ENCODE data around the gene TYK2. TPM values are rescaled to one million over a fixed set of nuclear protein-coding genes. Genes with fewer than 3 reads are reported as not detected.

TYK2 gene
- total RNA-seq, 1 experiment from 2014 or later, result 104 TPM

GRCh38 chr19:10395003-10395402, 14.6 kb upstream of the TYK2 start:
- peaks cover 7% of the 10 kb centered on the region; the same call in 1 of the 2 replicates for H3K36me3 ChIP-seq (ENCODE audit: control insufficient read depth, insufficient read depth, low read length)
- POLR2A ChIA-PET, result no interaction called here
- intact Hi-C loops (cut with micrococcal nuclease; ENCODE audit: unreplicated experiment), result no loop called here

GRCh38 chr19:10393137-10393536, 12.8 kb upstream of the TYK2 start:
- ATAC-seq, result no peak
- POLR2A ChIA-PET, result no interaction called here
- in situ Hi-C loops (cut with HindIII; ENCODE audit: low pct_unique_long_range_greater_than_20kb, low sequenced_read_pairs) (no loop called here), intact Hi-C loops (cut with micrococcal nuclease; ENCODE audit: unreplicated experiment) (no loop called here)
- DNase-seq (ENCODE audit: low read depth, low spot score), result no peak
- no peaks in the 10 kb centered on the region for H3K27me3 ChIP-seq (ENCODE audit: control insufficient read depth, insufficient read depth, low read length)
- peaks cover 7% of the 10 kb centered on the region; the same call in 1 of the 2 replicates for H3K36me3 ChIP-seq (ENCODE audit: control insufficient read depth, insufficient read depth, low read length)
- H3K4me1 ChIP-seq (ENCODE audit: control insufficient read depth, insufficient read depth, low read length), result no peaks in the 10 kb centered on the region
- no peak overlapping the region for H3K4me3 ChIP-seq (ENCODE audit: low read depth in 2 of 2, low read length in 2 of 2)
- no peaks in the 10 kb centered on the region for H3K9me3 ChIP-seq (ENCODE audit: control insufficient read depth, insufficient read depth, low read depth, low read length)
- no peak for TF ChIP-seq REST (IDR thresholded peaks at IDR 0.05; ENCODE audit: insufficient read depth in 1 of 2, low read depth in 2 of 2, low read length in 1 of 2)
- no peak for TF ChIP-seq SIN3A (IDR thresholded peaks at IDR 0.05; ENCODE audit: borderline replicate concordance, insufficient read depth, low read depth, low read length)
- TF ChIP-seq TCF7L2 (IDR thresholded peaks at IDR 0.05; ENCODE audit: low read depth, low read length), result no peak
- TF ChIP-seq CTCF (IDR thresholded peaks at IDR 0.05), result no peak
- TF ChIP-seq POLR2AphosphoS5 (IDR thresholded peaks at IDR 0.05; ENCODE audit: low read depth, low read length), result no peak
- no TSS peak for BruUV-seq (replicated peaks)
- no peak overlapping the region for H3K27ac ChIP-seq (ENCODE audit: low read length)
- CTCF ChIA-PET, result interaction anchor here (0.5 to 2.0 kb wide), 2 partner anchors 133 to 973 kb away, joined by 3 to 5 read pairs; no protein-coding TSS in a partner anchor

More at GRCh38 chr19:10395003-10395402, 14.6 kb upstream of the TYK2 start:
- Histone ChIP-seq H3K4me3 (ENCODE audit: low read depth in 2 of 2, low read length in 2 of 2) (no peak overlapping the region), H3K27ac (ENCODE audit: low read length) (no peak overlapping the region), H3K4me1 (ENCODE audit: control insufficient read depth, insufficient read depth, low read length) (no peaks in the 10 kb centered on the region), H3K27me3 (ENCODE audit: control insufficient read depth, insufficient read depth, low read length) (no peaks in the 10 kb centered on the region), H3K9me3 (ENCODE audit: control insufficient read depth, insufficient read depth, low read depth, low read length) (no peaks in the 10 kb centered on the region)
- CTCF ChIA-PET, result interaction anchor here (0.6 kb wide), 1 partner anchor 160 kb away, joined by 4 read pairs; no protein-coding TSS in a partner anchor
- TSS peak; percentile 73 for BruUV-seq (replicated peaks)
- ATAC-seq, result no peak
- TF ChIP-seq CTCF (IDR thresholded peaks at IDR 0.05), result no peak
- TF ChIP-seq POLR2AphosphoS5 (IDR thresholded peaks at IDR 0.05; ENCODE audit: low read depth, low read length), result no peak
- no peak for TF ChIP-seq REST (IDR thresholded peaks at IDR 0.05; ENCODE audit: insufficient read depth in 1 of 2, low read depth in 2 of 2, low read length in 1 of 2)
- TF ChIP-seq SIN3A (IDR thresholded peaks at IDR 0.05; ENCODE audit: borderline replicate concordance, insufficient read depth, low read depth, low read length), result no peak
- no peak for TF ChIP-seq TCF7L2 (IDR thresholded peaks at IDR 0.05; ENCODE audit: low read depth, low read length)
- no peak for DNase-seq (ENCODE audit: low read depth, low spot score)
- in situ Hi-C loops (cut with HindIII; ENCODE audit: low pct_unique_long_range_greater_than_20kb, low sequenced_read_pairs), result no loop called here
